Endothelial cell of umbilical vein (primary cell): ENCODE results near the gene SCN3B. TPM values are rescaled to one million over a fixed set of nuclear protein-coding genes. Genes with fewer than 3 reads are reported as not detected.

Experiments
- BruUV-seq: library from RNA; stranded (reverse); fragments of 400-500 nt; replicated peaks from 2 replicates; lab custom pipeline; 2021; lab: Mats Ljungman, UMichigan
- CTCF ChIA-PET: fragments of 300-600, 350-600 bp; sonication (Branson Sonifier 250); formaldehyde crosslinking; loops from one replicate; lab custom pipeline; 2021; ENCODE audit warnings: antibody characterized with exemption, inconsistent platforms; lab: Charles Lee
- POLR2A ChIA-PET: fragments of 300-600, 350-600 bp; sonication (Branson Sonifier 250); formaldehyde crosslinking; loops from one replicate; lab custom pipeline; 2021; ENCODE audit warnings: antibody characterized with exemption, inconsistent platforms; lab: Charles Lee
- DNase-seq: peaks from one replicate; pipeline ENCODE4 v3.0.0-alpha.2; 2011; ENCODE audit warnings: low read depth, low spot score
- FAIRE-seq: peaks from 2 replicates; lab custom pipeline; 2011; peaks lifted over from hg19 to GRCh38; lab: Jason Lieb, UNC
- H2AFZ ChIP-seq: 2 replicates; pipeline ENCODE4 v1.6.0; 2012; ENCODE audit warnings: low read depth, low read length, control low read depth, inconsistent platforms
- H3K27ac ChIP-seq: 2 replicates; pipeline ENCODE4 v1.5.1; 2011; ENCODE audit warnings: low read depth, mild to moderate bottlenecking, control low read depth, low read length, moderate library complexity; ENCODE audit not compliant: insufficient read depth
- H3K27me3 ChIP-seq, 2 experiments: 2 replicates each; pipeline versions ENCODE4 v1.6.0 to v1.6.1; 2011; ENCODE audit warnings: low read length in 2 of 2, mixed read lengths in 1 of 2; ENCODE audit not compliant: control insufficient read depth in 2 of 2, insufficient read depth in 2 of 2
- H3K36me3 ChIP-seq, 2 experiments: 2 replicates in 1 of 2; 3 replicates in 1 of 2; pipeline ENCODE4 v1.5.1; 2011; ENCODE audit warnings: low read length in 2 of 2, mild to moderate bottlenecking in 1 of 2, moderate library complexity in 1 of 2; ENCODE audit not compliant: control insufficient read depth in 2 of 2, insufficient read depth in 2 of 2; ENCODE audit errors: extremely low read depth in 1 of 2
- H3K4me1 ChIP-seq: 3 replicates; pipeline ENCODE4 v1.5.1; 2011; ENCODE audit warnings: mild to moderate bottlenecking, low read length; ENCODE audit not compliant: control insufficient read depth, insufficient read depth; ENCODE audit errors: extremely low read depth
- H3K4me2 ChIP-seq: 2 replicates; pipeline ENCODE4 v1.6.1; 2011; ENCODE audit warnings: low read length, control low read depth, mixed read lengths; ENCODE audit not compliant: insufficient read depth
- H3K4me3 ChIP-seq, 3 experiments: fragments of 200-600 bp in 1 of 3; sonication (generic), shearing (Covaris generic) in 1 of 3; replicated peaks in 1 of 3; 2 replicates each; pipeline ENCODE4 v1.5.1; 2011 to 2016; ENCODE audit warnings: control low read depth in 3 of 3, low read length in 3 of 3, mild to moderate bottlenecking in 2 of 3, inconsistent platforms in 1 of 3, low read depth in 1 of 3, moderate library complexity in 1 of 3; ENCODE audit not compliant: insufficient read depth in 1 of 3
- H3K79me2 ChIP-seq: 2 replicates; pipeline ENCODE4 v1.6.0; 2012; ENCODE audit warnings: low read length, inconsistent platforms; ENCODE audit not compliant: control insufficient read depth, insufficient read depth
- H3K9ac ChIP-seq: replicated peaks from 2 replicates; pipeline ENCODE3; 2011; ENCODE audit warnings: low read length, control low read depth; ENCODE audit not compliant: insufficient read depth; ENCODE audit errors: extremely low read depth
- H3K9me1 ChIP-seq: replicated peaks from 3 replicates; pipeline ENCODE4 v1.6.0; 2011; ENCODE audit warnings: mild to moderate bottlenecking, low read length; ENCODE audit not compliant: control insufficient read depth, insufficient read depth; ENCODE audit errors: extremely low read depth
- H3K9me3 ChIP-seq: replicated peaks from 2 replicates; pipeline ENCODE4 v1.5.1; 2012; ENCODE audit warnings: low read length, inconsistent platforms; ENCODE audit not compliant: control insufficient read depth, insufficient read depth
- H4K20me1 ChIP-seq: replicated peaks from 2 replicates; pipeline ENCODE3; 2011; ENCODE audit warnings: mild to moderate bottlenecking, low read length; ENCODE audit not compliant: control insufficient read depth, insufficient read depth; ENCODE audit errors: extremely low read depth
- CTCF ChIP-seq, 2 donors: IDR thresholded peaks; 1 replicate in 1 of 2; 2 replicates in 1 of 2; pipeline ENCODE4 v1.5.1; 2011; ENCODE audit warnings: low read length in 2 of 2, mild to moderate bottlenecking in 2 of 2, moderate library complexity in 2 of 2, control low read depth in 1 of 2, inconsistent platforms in 1 of 2, low read depth in 1 of 2; ENCODE audit not compliant: insufficient read depth in 1 of 2; ENCODE audit errors: extremely low read depth in 1 of 2
- EZH2 ChIP-seq: IDR thresholded peaks from 2 replicates; pipeline ENCODE4 v1.6.1; 2012; ENCODE audit warnings: borderline replicate concordance, low read depth, mild to moderate bottlenecking, moderate library complexity, low read length, inconsistent platforms; ENCODE audit not compliant: severe bottlenecking
- FOS ChIP-seq: IDR thresholded peaks from 2 replicates; pipeline ENCODE4 v1.6.1; 2011; ENCODE audit warnings: mild to moderate bottlenecking, low read length, moderate library complexity, borderline replicate concordance; ENCODE audit not compliant: insufficient read depth
- GATA2 ChIP-seq: IDR thresholded peaks from 2 replicates; pipeline ENCODE4 v1.7.0; 2011; ENCODE audit warnings: low read depth, mild to moderate bottlenecking, moderate library complexity, mixed read lengths, low read length; ENCODE audit not compliant: insufficient read length, insufficient read depth
- JUN ChIP-seq: IDR thresholded peaks from 2 replicates; pipeline ENCODE4 v1.6.1; 2011; ENCODE audit warnings: borderline replicate concordance, low read depth; ENCODE audit not compliant: insufficient read length, insufficient read depth
- MYC ChIP-seq: IDR thresholded peaks from one replicate; pipeline ENCODE4 v1.6.1; 2011; ENCODE audit warnings: mild to moderate bottlenecking, low read depth, low read length
- POLR2A ChIP-seq: IDR thresholded peaks from 2 replicates; pipeline ENCODE4 v1.6.1; 2012; ENCODE audit warnings: low read depth, mild to moderate bottlenecking, control low read depth, low read length
- POLR2AphosphoS5 ChIP-seq: IDR thresholded peaks from 2 replicates; pipeline ENCODE4 v1.6.1; 2012; ENCODE audit warnings: low read depth, mild to moderate bottlenecking, control low read depth, low read length, moderate library complexity; ENCODE audit not compliant: insufficient read depth
- dilution Hi-C: fragments of 300-500 bp; cut with MboI; formaldehyde crosslinking; loops from one replicate; pipeline ENCODE4 v1.15.0; 2019; ENCODE audit warnings: low sequenced_read_pairs; ENCODE audit not compliant: extremely low pct_ligation_motif_present
- intact Hi-C: fragments of 100-400 bp; cut with micrococcal nuclease; formaldehyde crosslinking; loops from one replicate; pipeline ENCODE4 v1.10.0; 2022
- polyA plus RNA-seq, 4 experiments: library from polyadenylated mRNA; depleted of rRNA in 3 of 4; stranded (reverse) in 3 of 4; unstranded in 1 of 4; fragments of >200 nt; gene quantifications; 2 replicates each; pipeline versions ENCODE4 v1.2.1 to v1.2.3, GENCODE V29; 2011 to 2012; ENCODE audit warnings: missing spikeins in 1 of 4
- total RNA-seq: library from RNA; stranded (reverse); gene quantifications from 2 replicates; pipeline ENCODE4 v1.2.3, GENCODE V29; 2021
- TF ChIP-seq, protein P1 (sequence below): IDR thresholded peaks from 2 replicates; pipeline ENCODE4 v1.6.1; 2011; ENCODE audit not compliant: insufficient read depth, insufficient read length

The SCN3B gene
- total and polyA plus RNA-seq, 2 donors (not counting 3 experiments of a cell fraction or from before 2014, with no cell fraction given) = 0.72 to 1.4 TPM

DNA sequence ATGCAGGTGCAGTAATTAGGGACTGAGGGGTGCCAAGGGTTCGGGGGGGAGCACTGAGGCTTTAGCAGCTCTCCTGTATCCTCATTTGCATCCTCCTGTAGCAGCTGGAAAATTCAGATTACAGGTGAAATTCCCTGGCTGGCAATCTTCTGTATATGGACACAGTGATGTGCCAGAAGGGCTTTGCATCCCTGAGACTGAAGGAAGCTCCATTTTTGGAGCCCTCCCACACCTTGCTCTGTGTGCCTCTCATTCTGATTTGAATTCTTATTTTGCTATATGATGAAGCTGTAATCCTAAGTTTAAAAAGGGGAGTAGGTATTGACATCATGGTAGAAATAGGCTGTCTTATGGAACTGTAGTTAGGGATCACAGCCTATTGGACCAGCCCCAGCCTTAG is 46.6 kb downstream of the SCN3B start:
- no TSS peak for BruUV-seq
- DNase-seq = no peak
- Histone ChIP-seq H3K4me2 (no peak overlapping the region), H3K9ac (no peak overlapping the region), H2AFZ (no peak overlapping the region), H3K27ac (no peak overlapping the region), H3K4me1 (no peaks in the 10 kb centered on the region), H4K20me1 (no peaks in the 10 kb centered on the region), H3K27me3 (no peaks in the 10 kb centered on the region), H3K9me1 (no peaks in the 10 kb centered on the region), H3K79me2 (no peaks in the 10 kb centered on the region), H3K9me3 (no peaks in the 10 kb centered on the region), H3K36me3 (no peaks in the 10 kb centered on the region), H3K4me3 (no peak overlapping the region)
- TF ChIP-seq CTCF (IDR thresholded peaks at IDR 0.05; ENCODE audit: extremely low read depth in 1 of 2, insufficient read depth in 1 of 2, low read depth in 1 of 2, low read length in 2 of 2) (no peak), EZH2 (no peak), JUN (no peak), POLR2AphosphoS5 (no peak), MYC (no peak), GATA2 (no peak), FOS (no peak), POLR2A (no peak)
- TF ChIP-seq, protein P1, sequence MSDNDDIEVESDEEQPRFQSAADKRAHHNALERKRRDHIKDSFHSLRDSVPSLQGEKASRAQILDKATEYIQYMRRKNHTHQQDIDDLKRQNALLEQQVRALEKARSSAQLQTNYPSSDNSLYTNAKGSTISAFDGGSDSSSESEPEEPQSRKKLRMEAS = no peak
- no peak for FAIRE-seq
- POLR2A ChIA-PET = no interaction called here
- dilution Hi-C loops = no loop called here
- intact Hi-C loops = no loop called here
- CTCF ChIA-PET = interaction anchor here (0.6 to 2.2 kb wide), 2 partner anchors 28 to 99 kb away, joined by 3 to 9 read pairs; no protein-coding TSS in a partner anchor
